ENCODE measurements around the gene LNP1. TPM values are rescaled to one million over a fixed set of nuclear protein-coding genes. Genes with fewer than 3 reads are reported as not detected.
"Not testable (repeated sequence)": the region's sequence is repeated elsewhere in the genome, so short reads cannot be mapped to it uniquely, and the experiment has no call there.

Gene LNP1, protein sequence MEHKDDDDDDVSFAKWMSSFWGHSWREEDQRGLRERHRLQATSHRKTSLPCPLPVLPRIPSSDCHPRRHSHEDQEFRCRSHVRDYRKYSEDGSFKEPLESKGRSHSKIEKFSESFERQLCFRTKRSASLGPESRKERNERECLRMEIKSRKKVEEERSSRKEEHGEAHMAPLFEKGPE
- 1 to 10 TPM; 2.3 to 2.6 TPM for total RNA-seq

DNA sequence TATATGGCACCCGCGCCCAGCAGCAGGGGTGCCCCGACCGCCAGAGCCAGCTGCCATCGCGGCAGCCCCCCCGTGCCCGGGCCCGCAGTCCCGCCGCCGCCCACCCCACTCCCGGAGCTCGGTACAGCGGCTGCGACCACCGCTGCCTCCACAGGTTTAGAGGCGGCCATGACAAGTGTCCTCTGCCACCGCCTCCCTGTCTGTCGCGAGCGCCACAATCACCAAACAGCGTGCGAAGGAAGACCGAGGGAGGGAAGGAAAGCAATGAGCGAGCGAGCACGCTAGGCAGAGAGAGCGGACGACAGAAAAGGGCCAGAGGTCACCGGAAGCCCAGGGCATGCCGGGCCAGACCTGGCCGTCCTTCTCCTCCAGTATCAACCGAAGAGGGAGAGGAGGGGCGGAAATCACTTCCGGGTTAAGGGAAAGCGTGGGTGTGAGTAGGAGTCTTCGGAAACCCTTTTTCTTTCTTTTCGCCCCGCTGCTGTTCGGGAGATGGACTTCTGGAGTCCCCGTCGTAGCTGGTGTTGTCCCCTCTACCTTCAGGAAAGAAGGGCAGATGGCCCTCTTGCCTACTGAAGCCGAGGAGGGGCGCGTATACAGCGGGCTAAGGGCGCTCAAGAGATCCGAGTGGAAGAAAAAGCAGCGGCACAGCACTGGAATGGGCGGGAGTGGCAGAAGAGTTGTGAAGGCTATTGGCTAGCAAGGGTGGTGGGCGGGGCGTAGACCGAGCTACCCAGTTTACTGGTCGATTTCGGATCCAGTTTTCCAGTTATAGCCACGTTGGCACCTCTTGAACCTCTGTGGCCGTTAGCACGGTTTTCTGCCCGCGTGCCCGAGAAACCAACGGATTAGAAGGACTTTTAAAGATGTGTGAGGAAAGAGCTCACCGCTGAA lies at the start of gene LNP1, which contains the start of gene TOMM70:
LNP1 (plus strand) TSS at position 760 of the 894 bp plus-strand sequence. CDS start 28,191 bp downstream, outside the sequence.
TOMM70 (minus strand) TSS at position 310 of the 894 bp plus-strand sequence; CDS start at position 170, 140 bp downstream.
- peak; percentile 98 for DNase-seq
- Mint-ChIP-seq H3K4me1 (peaks cover 58% of the 10 kb centered on the region), H3K27me3 (no peaks in the 10 kb centered on the region), H3K4me3 (peak within 1 kb of the TSS; percentile 85), H3K9me3 (ENCODE audit: low read depth) (peaks cover 3% of the 10 kb centered on the region), H3K36me3 (peaks cover 27% of the 10 kb centered on the region), H3K27ac (peak within 1 kb of the TSS; percentile 94)
- CTCF ChIA-PET = interaction anchor here (0.6 to 4.2 kb wide), 10 partner anchors 15 to 583 kb away, joined by 3 to 14 read pairs (median 4); partner anchors contain the start of genes CMSS1 and NIT2
- ATAC-seq = peak; percentile 90

DNA sequence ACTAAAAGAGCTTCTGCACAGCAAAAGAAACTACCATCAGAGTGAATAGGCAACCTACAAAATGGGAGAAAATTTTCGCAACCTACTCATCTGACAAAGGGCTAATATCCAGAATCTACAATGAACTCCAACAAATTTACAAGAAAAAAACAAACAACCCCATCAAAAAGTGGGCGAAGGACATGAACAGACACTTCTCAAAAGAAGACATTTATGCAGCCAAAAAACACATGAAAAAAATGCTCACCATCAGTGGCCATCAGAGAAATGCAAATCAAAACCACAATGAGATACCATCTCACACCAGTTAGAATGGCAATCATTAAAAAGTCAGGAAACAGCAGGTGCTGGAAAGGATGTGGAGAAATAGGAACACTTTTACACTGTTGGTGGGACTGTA lies 49.6 kb upstream of the LNP1 start:
- H3K4me3 Mint-ChIP-seq; H3K27me3 Mint-ChIP-seq; H3K4me1 Mint-ChIP-seq; H3K27ac Mint-ChIP-seq; H3K9me3 Mint-ChIP-seq (ENCODE audit: low read depth); ATAC-seq; DNase-seq; CTCF ChIA-PET: not testable (repeated sequence)
- peaks cover 58% of the 10 kb centered on the region for H3K36me3 Mint-ChIP-seq

DNA sequence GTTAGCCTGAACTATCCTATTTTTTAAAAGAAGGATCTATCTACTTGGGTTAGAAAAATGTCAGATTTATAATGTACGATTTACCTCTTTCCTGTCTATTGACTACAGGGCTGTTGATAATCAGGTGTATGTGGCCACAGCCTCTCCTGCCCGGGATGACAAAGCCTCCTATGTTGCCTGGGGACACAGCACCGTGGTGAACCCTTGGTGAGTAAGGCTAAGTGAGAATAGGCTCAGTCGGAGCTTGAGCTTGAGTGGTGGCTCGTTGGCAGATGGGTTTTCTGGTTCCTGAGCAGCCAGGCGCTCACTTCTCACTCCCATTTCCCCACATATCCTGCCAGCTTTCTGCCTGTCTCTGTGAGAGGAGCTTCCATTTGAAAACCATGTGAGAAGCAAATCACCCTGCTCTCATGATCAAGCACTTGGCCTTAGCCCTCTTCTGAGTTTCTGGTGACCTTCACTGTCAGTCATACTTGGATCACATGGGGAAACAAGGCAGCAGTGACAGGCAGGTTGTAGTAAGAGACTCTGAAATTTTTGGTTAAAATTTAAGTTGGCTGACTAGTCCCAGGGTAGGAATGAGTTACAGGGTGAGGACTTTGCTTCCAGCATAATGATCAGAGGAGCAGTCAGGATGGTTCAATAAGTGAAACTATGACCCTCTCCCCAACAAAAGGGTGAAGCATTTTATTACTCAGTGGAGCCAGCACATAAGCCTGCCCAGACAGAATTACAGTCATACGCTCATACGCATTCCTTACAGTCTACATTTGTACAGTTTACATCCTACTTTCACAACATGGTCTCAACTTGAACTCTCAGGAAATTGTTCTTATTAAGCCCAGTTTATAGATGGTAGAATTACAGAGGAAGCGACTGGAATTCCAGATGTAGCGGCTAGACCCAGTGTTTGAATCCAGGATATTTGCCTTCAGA lies 48.8 kb upstream of the LNP1 start:
- Mint-ChIP-seq H3K4me1 (no peaks in the 10 kb centered on the region), H3K9me3 (ENCODE audit: low read depth) (no peaks in the 10 kb centered on the region), H3K4me3 (no peak overlapping the region), H3K27me3 (no peaks in the 10 kb centered on the region), H3K27ac (no peak overlapping the region), H3K36me3 (peaks cover 56% of the 10 kb centered on the region)
- ATAC-seq (no peak), DNase-seq (no peak)
- CTCF ChIA-PET = no interaction called here

DNA sequence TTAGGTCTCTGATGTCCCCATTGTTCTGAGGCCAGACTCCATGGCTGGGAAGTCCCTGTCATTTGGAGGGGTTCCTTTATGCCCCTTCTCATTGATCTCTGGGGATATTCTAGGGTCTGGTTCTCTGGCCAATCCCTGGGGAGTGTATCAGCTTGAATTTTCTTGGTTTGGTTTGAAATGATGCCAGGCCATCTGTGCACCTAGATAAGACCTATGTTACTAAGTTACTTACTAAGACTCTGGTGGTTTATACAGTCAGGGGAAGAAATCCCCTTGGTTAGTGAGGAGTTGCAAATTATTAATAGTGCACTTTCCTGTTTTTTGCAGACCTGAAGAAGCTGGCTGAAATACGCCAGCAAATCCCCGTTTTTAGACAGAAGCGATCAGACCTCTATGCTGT lies 46.5 kb upstream of the LNP1 start:
- no peak overlapping the region for H3K27ac Mint-ChIP-seq
- DNase-seq (no peak), ATAC-seq (no peak)
- H3K4me1 Mint-ChIP-seq = no peaks in the 10 kb centered on the region
- CTCF ChIA-PET = interaction anchor here (0.9 kb wide), 1 partner anchor 38 kb away, joined by 4 read pairs; no protein-coding TSS in a partner anchor
- H3K4me3 Mint-ChIP-seq = no peak overlapping the region
- H3K9me3 Mint-ChIP-seq (ENCODE audit: low read depth) = no peaks in the 10 kb centered on the region
- H3K27me3 Mint-ChIP-seq = no peaks in the 10 kb centered on the region
- H3K36me3 Mint-ChIP-seq = peaks cover 49% of the 10 kb centered on the region

DNA sequence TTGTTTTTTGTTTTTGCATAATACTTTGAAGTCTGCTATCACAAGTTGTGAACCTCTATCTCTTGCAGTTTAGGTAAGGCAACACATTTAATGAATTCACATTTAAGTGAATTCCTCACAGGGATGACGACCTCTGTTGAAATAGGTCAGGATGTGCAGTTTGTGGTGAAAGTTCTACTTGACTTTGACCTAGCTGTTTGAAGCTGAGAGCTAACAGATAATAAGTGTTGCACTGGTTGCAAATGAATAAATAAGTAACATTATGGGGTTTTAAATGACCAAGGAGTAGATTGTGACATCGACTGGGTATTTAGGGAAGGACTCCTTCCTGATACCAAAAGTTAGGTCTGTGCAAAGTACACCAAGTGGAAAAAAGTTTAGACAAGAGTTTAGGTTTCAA lies 42.9 kb upstream of the LNP1 start:
- no peak for ATAC-seq
- Mint-ChIP-seq H3K27me3 (no peaks in the 10 kb centered on the region), H3K4me1 (no peaks in the 10 kb centered on the region), H3K9me3 (ENCODE audit: low read depth) (no peaks in the 10 kb centered on the region), H3K27ac (no peak overlapping the region), H3K36me3 (peaks cover 55% of the 10 kb centered on the region), H3K4me3 (no peak overlapping the region)
- CTCF ChIA-PET = no interaction called here
- DNase-seq = no peak

DNA sequence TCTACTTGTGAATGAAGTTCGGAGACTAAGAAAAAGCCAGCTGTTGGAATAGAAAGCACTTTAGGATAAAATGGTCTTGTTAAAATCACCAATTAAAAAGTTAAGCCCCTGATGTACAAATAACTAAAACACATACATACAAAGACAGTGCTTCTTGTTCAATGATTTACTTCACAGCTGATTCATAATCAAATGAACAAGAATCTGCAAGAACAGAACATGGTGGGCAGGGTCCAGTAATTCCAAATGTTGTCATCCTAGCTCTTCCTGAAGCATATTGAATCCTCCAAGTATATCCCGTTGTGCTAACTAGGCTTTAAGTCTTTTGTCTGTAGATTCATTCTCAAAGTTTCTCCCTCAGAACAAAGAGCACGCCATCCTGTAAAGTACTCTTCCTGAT lies 42.3 kb upstream of the LNP1 start:
- H3K4me1 Mint-ChIP-seq = no peaks in the 10 kb centered on the region
- no peak overlapping the region for H3K27ac Mint-ChIP-seq
- no peaks in the 10 kb centered on the region for H3K9me3 Mint-ChIP-seq (ENCODE audit: low read depth)
- no peaks in the 10 kb centered on the region for H3K27me3 Mint-ChIP-seq
- peaks cover 59% of the 10 kb centered on the region for H3K36me3 Mint-ChIP-seq
- H3K4me3 Mint-ChIP-seq = no peak overlapping the region
- DNase-seq (no peak), ATAC-seq (no peak)
- CTCF ChIA-PET = interaction anchor here (0.8 to 1.4 kb wide), 3 partner anchors 9 to 27 kb away, joined by 3 read pairs; no protein-coding TSS in a partner anchor

DNA sequence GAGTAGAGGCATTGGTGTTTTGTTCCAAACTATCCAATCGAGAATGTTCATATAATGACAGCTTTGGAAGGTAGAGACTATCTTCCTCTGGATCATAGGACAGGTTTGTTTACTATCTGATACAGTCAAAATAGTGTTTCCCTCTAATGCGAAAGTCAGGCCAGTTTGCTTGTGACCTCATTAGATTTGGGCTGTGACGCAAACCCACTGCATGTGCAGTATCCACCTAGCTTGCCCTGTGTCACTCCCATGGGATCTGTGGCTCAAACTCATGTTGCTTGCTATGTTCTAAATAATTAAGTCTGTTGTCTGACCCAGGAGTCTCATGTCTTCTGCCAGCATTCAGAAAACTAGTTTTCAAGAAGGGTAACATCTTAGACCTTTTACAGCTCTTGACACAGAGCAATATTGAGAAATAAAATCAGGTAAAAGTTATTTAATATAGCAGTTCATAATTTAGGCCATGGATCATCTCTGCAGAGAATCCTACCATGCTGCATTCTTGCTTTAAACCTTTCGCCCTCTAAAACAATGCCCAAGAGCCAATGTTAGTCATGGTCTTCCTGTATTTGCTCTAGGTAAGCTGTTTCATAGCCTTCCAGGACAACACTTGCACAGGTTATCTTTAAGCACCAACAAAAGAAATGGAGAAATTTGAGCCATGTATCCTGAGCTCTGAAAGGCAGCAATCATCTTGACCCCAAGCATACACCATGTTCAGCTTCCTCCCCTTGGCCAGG lies 40.4 kb upstream of the LNP1 start:
- Mint-ChIP-seq H3K27ac (no peak overlapping the region), H3K36me3 (peaks cover 63% of the 10 kb centered on the region), H3K27me3 (no peaks in the 10 kb centered on the region), H3K4me3 (no peak overlapping the region), H3K9me3 (ENCODE audit: low read depth) (no peaks in the 10 kb centered on the region), H3K4me1 (no peaks in the 10 kb centered on the region)
- CTCF ChIA-PET = interaction anchor here (1.4 kb wide), 2 partner anchors 11 to 44 kb away, joined by 3 to 4 read pairs; no protein-coding TSS in a partner anchor
- DNase-seq (no peak), ATAC-seq (no peak)

DNA sequence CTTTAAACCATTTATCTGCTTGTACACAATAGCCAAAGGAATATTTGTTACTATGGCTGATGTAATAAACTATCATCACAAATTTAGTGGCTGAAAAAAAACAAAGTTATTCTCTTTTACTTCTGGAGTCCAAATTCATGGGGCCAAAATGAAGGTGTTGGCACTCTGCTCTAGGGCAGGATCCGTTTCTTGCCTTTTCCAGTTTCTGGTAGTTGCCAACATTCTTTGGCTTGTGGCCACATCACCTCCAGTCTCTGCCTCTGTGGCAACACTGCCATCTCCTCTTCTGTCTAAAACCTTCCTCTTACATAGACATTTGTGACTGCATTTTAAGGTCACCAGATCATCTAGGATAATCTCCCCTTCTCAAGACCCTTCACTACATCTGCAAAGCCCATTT lies 39.4 kb upstream of the LNP1 start:
- Mint-ChIP-seq H3K27me3 (no peaks in the 10 kb centered on the region), H3K4me3 (no peak overlapping the region), H3K9me3 (ENCODE audit: low read depth) (no peaks in the 10 kb centered on the region), H3K36me3 (peaks cover 58% of the 10 kb centered on the region), H3K4me1 (no peaks in the 10 kb centered on the region), H3K27ac (no peak overlapping the region)
- no peak for ATAC-seq
- CTCF ChIA-PET = no interaction called here
- DNase-seq = no peak

DNA sequence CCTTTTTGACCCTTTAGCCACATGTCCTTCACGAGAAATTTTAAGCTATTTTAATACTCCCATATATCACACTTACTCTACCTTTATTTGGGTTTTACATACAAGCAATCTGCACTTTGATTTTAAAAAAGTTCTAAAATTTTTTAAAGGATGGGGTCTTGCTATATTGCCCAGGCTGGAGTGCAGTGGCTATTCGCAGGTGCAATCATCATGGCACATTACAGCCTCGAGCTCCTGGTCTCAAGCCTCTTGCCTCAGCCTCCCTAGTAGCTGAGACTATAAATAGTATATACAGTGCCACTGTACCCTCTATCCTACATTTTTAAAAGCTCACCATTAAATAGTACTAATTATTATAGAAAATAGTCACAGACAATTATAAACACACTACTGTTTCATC lies 36.9 kb upstream of the LNP1 start:
- CTCF ChIA-PET = interaction anchor here (1.2 kb wide), 1 partner anchor 8 kb away, joined by 3 read pairs; no protein-coding TSS in a partner anchor
- Mint-ChIP-seq H3K36me3 (peaks cover 58% of the 10 kb centered on the region), H3K9me3 (ENCODE audit: low read depth) (no peaks in the 10 kb centered on the region), H3K4me1 (no peaks in the 10 kb centered on the region), H3K4me3 (no peak overlapping the region), H3K27me3 (no peaks in the 10 kb centered on the region), H3K27ac (no peak overlapping the region)
- ATAC-seq = no peak
- DNase-seq = no peak

DNA sequence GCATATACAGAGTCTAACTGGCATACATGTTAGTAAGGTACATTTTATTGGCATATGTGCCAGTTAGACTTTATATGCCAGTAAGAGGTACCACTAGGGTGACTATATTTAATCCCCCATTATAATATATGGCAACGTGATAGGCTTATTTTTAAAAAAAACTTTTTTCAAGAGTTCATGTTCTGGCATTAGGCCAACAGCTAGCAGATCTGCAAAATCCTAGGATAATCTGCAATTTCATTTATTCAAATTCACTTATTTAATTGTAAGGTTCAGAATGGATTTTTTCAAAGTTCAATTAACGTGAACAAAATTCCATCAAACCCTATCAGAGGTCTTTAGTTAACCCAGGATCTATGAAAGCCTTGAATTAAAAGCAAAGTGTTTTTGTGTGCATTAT lies 34.9 kb upstream of the LNP1 start:
- DNase-seq (no peak), ATAC-seq (no peak)
- Mint-ChIP-seq H3K36me3 (peaks cover 47% of the 10 kb centered on the region), H3K9me3 (ENCODE audit: low read depth) (no peaks in the 10 kb centered on the region), H3K4me3 (no peak overlapping the region), H3K27me3 (no peaks in the 10 kb centered on the region), H3K27ac (no peak overlapping the region), H3K4me1 (no peaks in the 10 kb centered on the region)
- CTCF ChIA-PET = no interaction called here

DNA sequence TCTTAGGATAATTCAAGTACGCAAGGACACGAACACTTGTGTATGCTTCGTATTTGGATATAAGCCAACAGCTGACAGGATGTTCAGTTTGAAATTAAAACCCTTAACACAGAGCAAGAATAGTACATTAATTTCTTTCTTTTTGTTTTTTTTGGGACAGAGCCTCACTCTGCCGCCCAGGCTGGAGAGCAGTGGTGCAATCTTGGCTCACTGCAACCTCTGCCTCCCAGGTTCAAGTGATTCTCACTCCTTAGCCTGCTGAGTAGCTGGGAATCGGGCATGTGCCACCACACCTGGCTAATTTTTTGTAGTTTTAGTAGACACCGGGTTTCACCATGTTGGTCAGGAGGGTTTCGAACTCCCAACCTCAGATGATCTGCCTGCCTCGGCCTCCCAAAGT lies 32.9 kb upstream of the LNP1 start:
- DNase-seq = no peak
- Mint-ChIP-seq H3K4me3 (no peak overlapping the region), H3K9me3 (ENCODE audit: low read depth) (no peaks in the 10 kb centered on the region), H3K36me3 (peaks cover 36% of the 10 kb centered on the region), H3K27me3 (no peaks in the 10 kb centered on the region), H3K4me1 (no peaks in the 10 kb centered on the region), H3K27ac (no peak overlapping the region)
- CTCF ChIA-PET = no interaction called here
- no peak for ATAC-seq

DNA sequence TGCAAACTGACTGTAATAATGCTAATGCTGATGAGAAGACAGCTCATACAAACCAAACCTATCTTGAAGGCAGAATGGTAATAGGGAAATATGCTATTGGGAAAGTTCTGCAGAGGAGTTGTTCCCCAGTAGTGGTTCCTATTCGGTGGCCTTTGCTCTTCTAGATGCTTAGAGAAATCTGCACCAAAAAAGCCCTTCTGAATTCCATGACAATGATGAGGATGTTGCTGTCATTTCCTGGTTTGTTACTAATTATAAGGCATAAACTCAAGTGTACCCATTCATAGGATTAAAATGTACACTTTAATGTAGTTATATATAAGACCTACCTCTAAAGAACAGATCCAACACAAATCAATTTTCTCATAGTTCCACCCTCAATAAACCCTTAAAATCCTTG lies 30.6 kb upstream of the LNP1 start:
- Mint-ChIP-seq H3K9me3 (ENCODE audit: low read depth) (no peaks in the 10 kb centered on the region), H3K4me1 (no peaks in the 10 kb centered on the region), H3K27ac (peak overlapping the region; percentile 36), H3K27me3 (no peaks in the 10 kb centered on the region), H3K36me3 (peaks cover 24% of the 10 kb centered on the region), H3K4me3 (no peak overlapping the region)
- CTCF ChIA-PET = interaction anchor here (1.5 kb wide), 1 partner anchor 13 kb away, joined by 3 read pairs; no protein-coding TSS in a partner anchor
- DNase-seq (no peak), ATAC-seq (no peak)
